GM21367 (cell line): Measurements from ENCODE around the gene RELL1.
"Not testable (repeated sequence)": the region's sequence is repeated elsewhere in the genome, so short reads cannot be mapped to it uniquely, and the experiment has no call there.

Experiments
- ATAC-seq: cut with Tn5 transposase; IDR thresholded peaks from one replicate; pipeline ENCODE4 v1.9.1; 2021; ENCODE audit not compliant: unreplicated experiment

RELL1 gene

DNA sequence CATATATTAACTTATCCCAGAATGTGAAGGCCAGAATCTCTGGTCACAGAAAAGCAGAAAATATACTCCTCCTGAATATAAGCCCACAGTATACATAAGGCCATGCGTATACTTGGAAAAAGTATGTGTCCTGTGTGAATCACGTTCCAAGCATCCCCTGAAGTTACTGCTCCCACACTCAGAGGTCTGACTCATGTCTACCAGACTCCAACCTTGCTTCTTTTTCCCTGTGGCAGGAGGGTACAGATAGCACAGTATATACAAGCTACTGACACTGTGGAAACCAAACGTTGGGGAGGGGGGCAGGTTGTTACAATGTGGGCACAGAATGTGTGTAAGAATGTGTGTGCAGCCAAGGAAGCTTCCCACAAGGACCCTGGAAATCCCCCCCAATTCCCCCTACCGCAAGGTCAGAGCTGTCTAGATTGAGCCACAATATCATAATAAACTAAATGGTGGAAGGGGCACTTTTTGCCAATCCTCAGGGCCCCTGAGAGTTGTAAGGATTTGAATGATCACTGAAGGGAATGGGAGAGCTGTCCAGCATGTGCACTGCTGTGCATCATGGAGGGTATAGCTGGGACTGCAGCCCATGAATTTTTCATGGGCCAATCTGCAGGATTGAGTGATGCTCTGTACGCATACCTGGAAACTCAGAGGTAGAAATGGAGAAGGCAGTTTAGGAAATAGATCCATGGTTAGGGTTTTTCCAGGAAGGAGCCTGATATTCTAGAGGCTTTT is 7.4 kb upstream of the RELL1 start:
- ATAC-seq = no peak

DNA sequence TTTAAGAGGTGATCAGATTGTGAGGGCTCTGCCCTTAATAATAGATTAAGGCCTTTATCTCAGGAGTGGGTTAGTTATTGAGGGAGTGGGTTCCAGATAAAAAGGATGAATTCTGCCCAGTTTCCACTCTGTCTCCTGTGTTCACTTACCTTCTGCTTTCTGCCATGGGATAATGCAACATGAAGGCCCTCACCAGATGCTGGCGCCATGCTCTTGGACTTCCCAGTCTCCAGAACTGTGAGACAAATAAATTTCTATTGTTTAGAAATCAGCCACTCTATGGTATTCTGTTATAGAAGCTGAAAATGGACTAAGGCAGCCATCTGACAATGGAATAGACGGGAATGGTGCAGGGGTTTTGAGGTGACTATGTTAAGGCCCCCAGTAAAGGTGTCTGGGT is 6.9 kb upstream of the RELL1 start:
- ATAC-seq = no peak

DNA sequence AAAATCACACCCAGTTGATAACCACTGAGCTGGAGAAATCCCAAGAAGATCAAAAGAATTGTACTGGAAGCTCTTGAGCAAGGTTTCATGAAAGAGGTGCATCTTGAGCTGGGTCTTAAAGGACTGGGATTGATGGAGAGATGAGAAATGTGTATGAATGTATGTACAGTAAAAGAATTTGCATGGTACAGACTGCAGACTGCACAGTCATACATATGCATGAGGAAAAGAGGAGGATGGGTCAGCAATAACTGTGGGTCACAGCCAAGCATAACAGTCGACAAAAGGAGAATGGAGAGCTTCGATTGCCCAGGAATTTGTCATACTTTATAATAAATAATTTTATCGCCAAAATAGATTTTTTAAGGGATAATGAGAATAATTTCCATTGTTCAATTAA is 4.8 kb upstream of the RELL1 start:
- no peak for ATAC-seq

DNA sequence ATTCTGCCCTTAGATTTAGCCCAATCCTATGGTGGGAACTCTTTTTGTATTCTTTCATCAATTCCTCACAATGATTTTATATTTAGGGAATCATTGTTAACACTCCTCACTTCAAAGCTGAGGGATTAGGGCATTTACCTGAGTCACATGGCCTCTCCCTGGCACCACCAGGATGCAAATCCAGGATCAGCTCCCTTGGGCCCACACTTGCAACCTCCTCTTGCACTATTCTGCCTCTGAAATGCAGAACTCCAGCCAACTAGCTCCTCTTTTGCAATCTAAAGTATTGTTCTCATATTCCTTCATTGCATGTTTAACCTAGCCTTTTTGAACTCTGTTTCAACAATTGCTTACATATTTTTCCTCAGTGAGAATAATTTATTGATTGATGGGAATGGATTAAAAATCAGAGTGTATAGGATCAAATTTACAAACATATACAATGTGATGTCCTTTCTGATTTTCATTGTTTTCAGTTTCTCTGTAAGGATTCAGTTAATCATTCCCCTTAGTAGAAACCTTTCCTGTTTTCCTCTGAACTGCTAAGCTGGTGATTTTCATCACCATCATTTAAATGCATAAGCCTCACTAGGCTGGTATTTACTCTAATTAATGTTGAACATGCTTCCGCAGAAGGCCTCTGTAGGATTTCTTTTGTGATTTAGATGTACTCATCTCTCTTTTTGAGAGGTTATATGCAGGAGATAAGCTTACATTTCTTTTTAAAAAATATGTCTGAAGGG is 3.3 kb upstream of the RELL1 start:
- ATAC-seq = no peak

DNA sequence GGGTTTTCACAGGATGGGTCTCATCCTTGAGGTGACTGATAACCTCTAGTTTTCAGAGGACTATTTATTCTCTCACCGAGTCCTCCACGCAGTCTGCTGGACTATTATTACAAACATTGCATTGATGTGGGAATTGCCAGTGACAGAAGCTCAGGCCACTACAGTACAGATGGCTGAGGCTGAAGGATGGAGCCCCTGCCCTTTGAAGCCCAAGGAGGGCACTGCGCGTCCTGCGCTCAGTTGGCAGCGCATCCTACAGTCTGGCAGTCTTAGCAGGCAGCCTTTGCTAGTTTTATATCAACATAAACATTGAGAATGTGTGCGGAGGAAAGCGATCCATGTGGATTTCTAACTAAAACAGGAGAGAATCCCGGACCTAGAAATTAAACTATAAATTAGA is 1.5 kb upstream of the RELL1 start:
- no peak for ATAC-seq

DNA sequence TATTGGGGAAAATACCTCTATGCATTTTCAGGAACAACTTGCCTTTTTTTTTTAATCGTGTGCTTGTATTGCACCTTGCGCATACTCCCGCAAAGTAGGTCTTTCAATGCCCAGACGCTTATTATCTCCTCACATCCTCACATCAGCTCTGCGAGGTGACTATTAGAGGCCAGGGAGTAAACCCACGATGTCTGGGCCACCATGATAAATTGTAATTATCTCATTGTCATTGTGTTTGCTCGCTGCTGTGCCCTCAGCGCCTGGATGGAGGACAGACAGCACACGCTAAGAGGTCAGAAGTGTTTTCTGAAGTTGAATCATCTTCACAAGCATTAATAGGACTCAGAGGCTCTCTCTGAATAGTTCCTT is 1.0 kb upstream of the RELL1 start:
- ATAC-seq = no peak

DNA sequence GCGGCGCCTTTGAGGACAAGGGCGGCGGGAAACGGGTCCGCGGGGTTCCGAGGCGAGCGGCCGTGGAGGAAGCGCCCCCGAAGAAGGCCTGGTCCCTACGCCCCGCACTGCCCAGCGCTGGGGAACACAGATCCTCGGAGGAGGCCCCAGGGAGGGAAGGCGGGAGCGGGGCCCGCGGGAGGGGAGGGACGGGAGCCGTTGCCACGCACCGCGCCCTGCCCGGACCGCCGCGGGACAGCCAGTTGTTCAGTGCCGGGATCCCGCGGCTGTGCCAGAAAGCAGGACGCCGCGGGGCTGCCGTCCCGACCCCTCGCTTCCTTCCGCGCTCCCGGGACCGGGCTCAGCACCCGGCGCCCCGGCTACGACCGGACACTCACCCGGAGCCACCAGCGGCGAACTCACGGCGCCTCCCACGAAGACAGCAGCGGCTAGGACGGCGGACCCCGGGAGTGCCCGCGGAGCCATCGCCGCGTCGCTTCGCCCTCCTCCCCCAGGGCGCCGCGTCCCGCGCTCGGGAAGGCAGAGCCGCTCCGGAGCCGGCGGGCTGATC is 278 bp downstream of the RELL1 start:
- peak; percentile 3 for ATAC-seq

DNA sequence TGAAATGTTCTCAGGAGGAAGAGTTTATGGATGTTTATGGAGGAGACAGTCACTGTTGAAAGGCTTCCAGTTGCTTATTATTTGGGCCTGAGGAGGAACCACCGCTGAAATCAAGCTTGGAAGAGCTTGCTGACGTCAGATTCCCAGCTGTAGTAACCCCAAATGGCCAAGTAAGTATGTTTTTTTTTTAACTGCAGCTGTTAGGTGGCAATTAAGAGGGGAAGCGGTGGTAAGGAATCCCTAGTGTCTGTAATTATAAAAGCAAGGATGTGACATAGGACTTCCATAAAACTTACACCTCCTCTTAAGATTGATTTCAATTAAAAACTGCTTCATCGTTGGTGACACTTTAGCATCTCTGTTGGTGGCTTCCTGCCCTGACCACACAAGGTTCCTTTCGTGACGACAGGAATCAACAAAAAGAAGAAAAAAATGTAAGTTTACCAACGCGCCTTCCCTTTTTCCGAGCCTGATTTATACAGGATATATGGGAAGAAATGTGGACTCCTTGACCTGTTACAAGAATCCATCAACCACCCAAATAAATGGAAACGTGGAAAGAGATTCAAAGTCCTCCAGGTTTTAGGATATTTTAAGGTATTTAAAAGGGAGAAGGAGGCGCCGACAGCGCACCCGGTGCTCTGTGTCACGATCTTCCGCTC is 884 bp downstream of the RELL1 start:
- no peak for ATAC-seq

DNA sequence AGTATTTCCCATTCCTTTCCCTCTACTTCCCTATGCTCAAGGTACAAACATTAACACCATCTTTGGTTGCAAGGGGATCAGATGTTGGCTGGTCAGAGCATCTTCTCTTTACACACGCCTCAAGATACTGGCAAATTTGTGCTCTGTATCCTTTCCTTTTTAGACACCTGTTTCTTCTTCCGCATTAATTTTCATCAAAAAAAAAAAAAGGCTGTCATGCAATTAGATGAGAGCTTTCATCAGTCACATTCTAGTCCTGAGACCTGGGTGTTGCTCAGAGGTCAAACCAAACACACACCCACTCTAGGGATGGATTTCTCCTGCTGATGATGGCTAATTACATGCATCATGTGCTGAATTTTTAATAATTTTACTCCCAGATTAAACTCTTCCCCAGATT is 2.0 kb downstream of the RELL1 start:
- ATAC-seq = no peak

DNA sequence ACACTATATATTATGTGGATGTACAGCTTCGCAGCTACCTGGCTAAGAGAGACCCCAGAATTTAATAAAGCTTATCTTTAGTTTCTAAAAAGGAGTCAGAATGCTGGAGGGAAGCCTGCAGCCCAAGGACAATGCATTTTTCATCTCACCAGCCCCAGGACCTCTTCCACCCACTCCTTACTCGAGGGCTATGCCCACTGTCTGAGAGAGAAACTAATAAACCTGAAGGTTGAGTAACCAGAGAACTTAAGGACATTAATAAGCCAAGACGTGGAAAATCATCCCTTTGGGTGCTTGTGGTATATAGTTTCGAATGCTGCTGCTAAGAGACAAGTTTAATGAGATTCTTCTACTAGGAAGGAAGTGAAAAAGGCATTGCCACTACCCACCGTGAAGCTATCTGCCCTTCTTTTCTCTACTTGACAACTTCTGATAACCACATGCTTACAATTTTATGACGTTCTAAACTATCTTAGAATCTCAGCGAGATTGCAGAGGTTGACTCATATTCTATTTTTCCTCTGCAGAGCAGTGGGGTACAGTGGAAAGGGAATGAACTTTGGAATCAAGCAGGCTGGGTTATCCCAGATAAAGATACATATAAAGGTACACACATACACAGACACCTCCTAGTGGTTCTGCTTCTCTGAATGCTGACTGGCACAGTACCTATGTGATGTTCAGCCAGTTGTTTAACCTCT is 3.3 kb downstream of the RELL1 start:
- ATAC-seq = peak; percentile 30

DNA sequence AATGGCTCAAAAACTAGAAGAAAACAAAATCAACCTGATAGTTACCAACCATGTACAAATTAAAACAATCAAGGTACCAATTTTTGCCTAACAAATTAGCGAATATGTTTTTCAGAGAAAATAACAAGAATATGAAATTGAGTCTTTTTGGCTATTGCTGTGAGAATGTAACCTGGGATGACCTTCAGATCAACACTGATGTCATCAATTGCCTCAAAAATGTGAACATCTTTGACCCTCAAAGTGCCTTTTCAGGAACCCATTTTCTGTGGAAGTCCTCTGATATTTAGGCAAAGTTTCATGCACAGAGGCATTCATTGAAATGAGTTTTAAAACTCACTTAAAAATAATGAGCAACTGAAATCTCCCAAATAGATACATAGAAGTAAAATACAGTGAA is 6.1 kb downstream of the RELL1 start:
- no peak for ATAC-seq

DNA sequence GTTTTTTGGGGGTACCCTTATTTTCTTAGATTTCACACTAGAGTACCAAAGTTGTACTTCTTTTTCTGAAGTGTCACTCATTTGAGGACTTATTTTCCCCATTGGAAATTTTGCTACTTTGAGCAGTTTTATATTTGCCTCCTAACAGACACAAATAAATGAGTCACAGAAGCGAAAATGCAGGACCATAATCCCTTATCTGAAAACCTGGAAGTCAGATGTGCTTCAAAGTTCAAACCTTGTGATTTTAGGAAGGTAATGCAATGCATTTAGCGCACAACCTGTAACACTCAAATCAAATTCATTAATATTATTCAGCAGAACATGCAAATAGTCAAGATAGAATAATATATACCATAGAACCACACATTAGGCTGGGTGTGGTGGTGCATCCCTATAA is 6.9 kb downstream of the RELL1 start:
- no peak for ATAC-seq

DNA sequence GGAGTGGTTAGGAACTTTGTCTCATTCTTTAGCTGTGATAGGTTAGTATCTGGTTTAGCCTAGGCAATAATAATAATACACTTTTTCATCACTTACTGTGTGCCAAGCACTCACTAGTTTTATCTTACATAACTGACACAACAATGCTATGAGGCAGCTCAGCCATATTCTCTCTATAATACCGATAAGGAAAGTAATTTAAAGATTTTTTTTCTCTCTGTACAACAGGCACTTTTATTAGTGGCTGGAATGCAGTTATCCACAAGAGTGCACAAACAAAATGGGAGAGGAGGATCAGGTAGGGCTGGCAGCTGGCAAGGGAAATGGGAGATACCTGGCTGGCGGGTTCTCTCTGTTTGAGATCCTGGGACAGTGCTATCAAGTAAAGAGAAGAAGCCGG is 7.6 kb downstream of the RELL1 start:
- no peak for ATAC-seq

DNA sequence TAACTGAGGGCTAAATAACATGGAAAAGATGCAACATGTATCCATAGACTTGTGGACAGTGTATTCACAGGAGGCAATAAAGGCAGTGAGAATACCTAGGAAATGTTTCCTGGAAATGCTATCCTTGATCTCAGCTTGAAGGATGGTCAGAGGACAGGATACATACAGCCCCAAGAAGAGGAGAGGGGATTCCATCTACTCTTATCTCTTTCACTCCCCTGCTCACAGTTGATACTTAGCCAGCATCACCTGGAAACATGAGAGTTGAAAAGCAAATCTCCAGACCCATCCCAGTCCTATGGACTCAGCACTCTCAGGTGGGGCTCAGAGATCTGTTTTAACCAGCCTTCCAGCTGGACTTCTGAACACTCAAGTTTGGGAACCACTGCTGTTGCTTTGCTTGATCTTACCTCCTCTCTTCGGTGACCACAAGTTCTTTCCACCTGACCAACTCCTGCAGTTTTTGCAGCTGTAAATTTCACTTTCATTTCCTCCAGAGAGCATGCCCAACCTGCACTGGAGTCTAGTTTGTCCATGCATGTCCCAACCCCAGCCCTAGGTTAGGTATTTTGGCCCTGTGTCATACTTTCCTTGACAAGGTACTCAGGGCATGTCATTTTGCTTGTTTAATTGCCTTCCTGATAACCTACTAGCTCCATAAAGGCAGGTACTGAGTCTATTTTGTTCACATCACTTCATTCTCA is 10.4 kb downstream of the RELL1 start:
- ATAC-seq = peak; percentile 87

DNA sequence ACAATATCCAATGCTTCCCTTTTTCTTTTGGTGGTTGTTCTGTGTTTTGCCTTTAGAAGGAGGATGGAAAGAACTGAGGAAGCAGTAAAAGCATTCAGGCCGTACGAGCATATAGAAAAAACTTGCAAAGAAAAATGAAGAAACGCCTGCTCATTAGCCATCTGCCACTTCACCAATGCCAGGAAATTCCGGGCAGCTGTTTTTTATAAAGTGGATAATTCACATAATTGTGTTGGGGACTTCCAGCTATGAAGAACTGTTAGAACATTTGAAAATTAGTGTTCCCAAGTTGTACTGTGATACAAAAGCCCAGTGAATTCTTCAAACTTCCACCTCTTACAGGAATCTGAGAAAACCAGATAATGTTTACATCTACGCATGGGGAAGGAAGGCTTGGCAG is 11.7 kb downstream of the RELL1 start:
- no peak for ATAC-seq

DNA sequence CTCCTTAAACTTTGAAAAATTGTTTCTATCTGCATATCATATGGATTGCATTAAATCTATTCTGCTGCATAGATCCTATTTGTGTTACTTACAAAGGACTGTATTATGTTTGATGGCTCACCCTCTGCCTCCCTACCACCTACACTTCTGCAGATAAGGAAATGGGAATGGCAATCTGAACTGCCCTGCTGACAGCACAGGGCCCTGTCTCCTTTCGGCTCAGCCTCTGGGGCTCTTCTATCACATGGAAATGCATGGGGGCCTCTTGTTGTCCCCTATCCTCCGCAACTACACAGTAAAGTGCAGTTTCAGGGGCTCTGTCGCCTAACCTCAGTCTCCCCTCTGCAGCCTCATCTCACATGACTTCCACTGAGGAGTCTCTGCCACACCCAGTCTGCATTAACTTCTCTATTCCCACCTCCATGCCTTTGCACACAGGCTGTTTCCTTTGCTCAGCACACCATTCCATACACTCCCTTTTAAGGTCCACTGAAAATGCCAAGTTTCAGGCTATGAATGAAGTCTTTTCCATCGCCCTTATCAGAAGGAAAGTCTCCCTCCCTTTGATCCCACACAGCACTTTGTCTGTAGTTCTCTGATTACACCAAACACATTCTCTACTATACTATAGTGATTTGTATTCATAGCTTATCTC is 12.5 kb downstream of the RELL1 start:
- ATAC-seq = no peak

DNA sequence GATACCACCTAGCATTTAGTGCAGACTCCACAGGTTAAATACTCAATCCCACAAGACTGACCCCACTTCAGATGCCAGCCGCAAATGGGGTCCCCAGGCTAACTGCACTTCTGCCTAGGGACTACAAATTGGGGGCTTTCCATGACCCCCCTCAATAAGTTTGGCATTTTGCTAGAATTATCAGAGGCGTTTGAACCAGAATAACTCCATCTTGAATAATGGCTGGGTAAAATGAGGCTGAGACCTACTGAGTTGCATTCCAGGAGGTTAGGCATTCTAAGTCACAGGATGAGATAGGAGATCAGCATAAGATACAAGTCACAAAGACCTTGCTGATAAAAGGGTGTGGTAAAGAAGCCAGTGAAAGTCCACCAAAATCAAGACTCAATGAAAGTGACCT is 15.1 kb downstream of the RELL1 start:
- ATAC-seq = no peak

DNA sequence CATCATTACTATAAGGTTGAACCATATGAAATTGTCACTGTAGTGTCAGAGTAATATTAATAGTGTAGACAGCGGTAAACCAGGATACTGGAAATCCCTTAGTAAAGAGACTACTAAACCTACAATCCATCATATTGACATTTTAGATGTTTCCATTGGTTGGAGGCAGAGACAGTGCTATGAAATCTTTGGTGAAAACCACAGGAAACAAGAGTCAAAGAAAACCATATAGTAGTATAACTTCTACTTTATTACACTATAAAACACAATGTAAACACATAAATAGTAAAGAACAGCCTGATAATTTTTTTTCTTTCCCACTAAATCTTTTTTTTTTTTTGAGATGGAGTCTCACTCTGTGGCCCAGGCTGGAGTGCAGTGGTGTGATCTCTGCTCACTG is 15.9 kb downstream of the RELL1 start:
- no peak for ATAC-seq

DNA sequence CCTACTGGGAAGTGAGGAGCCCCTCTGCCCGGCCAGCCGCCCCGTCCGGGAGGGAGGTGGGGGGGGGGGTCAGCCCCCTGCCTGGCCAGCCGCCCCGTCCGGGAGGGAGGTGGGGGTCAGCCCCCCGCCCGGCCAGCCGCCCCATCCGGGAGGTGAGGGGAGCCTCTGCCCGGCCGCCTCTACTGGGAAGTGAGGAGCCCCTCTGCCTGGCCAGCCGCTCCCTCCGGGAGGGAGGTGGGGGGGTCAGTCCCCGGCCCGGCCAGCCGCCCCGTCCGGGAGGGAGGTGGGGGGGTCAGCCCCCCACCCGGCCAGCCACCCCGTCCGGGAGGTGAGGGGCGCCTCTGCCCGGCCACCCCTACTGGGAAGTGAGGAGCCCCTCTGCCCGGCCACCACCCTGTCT is 17.1 kb downstream of the RELL1 start:
- not testable (repeated sequence) for ATAC-seq
